BE2C (cell line): Measurements from ENCODE around the gene GCDH.

Source experiments
- DNase-seq: peaks from one replicate; pipeline ENCODE4 v3.0.0-alpha.2; 2020
- H3K27me3 ChIP-seq: fragments of 250-450 bp; sonication (Bioruptor Pico); 2 replicates; pipeline ENCODE4 v1.5.1; 2020; ENCODE audit warnings: mild to moderate bottlenecking
- H3K36me3 ChIP-seq: fragments of 250-450 bp; sonication (Bioruptor Pico); 2 replicates; pipeline ENCODE4 v1.5.1; 2020; ENCODE audit warnings: mild to moderate bottlenecking
- H3K4me1 ChIP-seq: fragments of 250-450 bp; sonication (Bioruptor Pico); 2 replicates; pipeline ENCODE4 v1.5.1; 2020
- H3K4me3 ChIP-seq: 2 replicates; pipeline ENCODE4 v1.5.1; 2011; ENCODE audit warnings: low read depth, low read length
- H3K9me3 ChIP-seq: fragments of 250-450 bp; sonication (Bioruptor Pico); 2 replicates; pipeline ENCODE4 v1.5.1; 2020
- TF ChIP-seq, protein P1 (sequence below): IDR thresholded peaks from 2 replicates; pipeline ENCODE4 v1.5.1; 2012; ENCODE audit warnings: mild to moderate bottlenecking, low read depth, low read length

Gene GCDH

GRCh38 chr19:12947702-12948611 lies 57.0 kb downstream of the GCDH start:
- peaks cover 81% of the 10 kb centered on the region for H3K36me3 ChIP-seq
- no peak for DNase-seq
- H3K4me1 ChIP-seq: peaks cover 9% of the 10 kb centered on the region; the same call in 1 of the 2 replicates
- TF ChIP-seq, protein P1, sequence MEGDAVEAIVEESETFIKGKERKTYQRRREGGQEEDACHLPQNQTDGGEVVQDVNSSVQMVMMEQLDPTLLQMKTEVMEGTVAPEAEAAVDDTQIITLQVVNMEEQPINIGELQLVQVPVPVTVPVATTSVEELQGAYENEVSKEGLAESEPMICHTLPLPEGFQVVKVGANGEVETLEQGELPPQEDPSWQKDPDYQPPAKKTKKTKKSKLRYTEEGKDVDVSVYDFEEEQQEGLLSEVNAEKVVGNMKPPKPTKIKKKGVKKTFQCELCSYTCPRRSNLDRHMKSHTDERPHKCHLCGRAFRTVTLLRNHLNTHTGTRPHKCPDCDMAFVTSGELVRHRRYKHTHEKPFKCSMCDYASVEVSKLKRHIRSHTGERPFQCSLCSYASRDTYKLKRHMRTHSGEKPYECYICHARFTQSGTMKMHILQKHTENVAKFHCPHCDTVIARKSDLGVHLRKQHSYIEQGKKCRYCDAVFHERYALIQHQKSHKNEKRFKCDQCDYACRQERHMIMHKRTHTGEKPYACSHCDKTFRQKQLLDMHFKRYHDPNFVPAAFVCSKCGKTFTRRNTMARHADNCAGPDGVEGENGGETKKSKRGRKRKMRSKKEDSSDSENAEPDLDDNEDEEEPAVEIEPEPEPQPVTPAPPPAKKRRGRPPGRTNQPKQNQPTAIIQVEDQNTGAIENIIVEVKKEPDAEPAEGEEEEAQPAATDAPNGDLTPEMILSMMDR: no peak
- no peaks in the 10 kb centered on the region for H3K9me3 ChIP-seq
- H3K4me3 ChIP-seq: no peak overlapping the region
- H3K27me3 ChIP-seq: no peaks in the 10 kb centered on the region

DNA sequence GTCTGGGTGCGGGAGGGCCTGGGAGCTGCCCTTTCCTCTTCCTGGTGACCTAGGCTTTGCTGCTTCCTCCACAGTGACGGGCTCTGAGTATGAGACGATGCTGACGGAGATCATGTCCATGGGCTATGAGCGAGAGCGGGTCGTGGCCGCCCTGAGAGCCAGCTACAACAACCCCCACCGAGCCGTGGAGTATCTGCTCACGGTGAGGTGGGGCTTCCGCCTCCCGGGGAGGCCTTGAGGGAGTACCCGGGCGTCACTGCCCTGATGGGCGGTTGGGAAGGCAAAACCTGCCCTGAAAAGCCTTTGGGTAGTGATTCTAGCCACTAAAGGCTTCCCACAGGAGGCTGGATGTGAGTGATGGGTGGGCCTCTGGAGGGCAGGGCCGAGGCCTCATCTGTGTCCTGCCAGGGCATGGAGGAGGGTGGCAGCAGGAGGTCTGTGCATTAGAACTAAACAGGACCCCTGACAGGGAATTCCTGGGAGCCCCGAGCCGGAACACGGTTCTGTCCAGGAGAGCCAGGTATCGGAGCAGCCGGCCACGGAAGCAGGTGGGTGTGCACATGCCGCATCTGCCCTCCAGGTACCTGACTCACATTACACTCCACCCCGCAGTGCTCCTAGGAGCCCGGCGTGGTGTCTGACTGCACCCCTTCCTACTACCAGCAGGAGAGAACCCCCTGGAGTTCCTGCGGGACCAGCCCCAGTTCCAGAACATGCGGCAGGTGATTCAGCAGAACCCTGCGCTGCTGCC lies 57.8 kb downstream of the GCDH start:
- DNase-seq: no peak
- TF ChIP-seq, protein P1: no peak
- H3K27me3 ChIP-seq: no peaks in the 10 kb centered on the region
- no peak overlapping the region for H3K4me3 ChIP-seq
- peaks cover 15% of the 10 kb centered on the region for H3K4me1 ChIP-seq
- no peaks in the 10 kb centered on the region for H3K9me3 ChIP-seq
- H3K36me3 ChIP-seq: peaks cover 77% of the 10 kb centered on the region
